ENCODE measurements around the gene CNPY2.
"Not testable (repeated sequence)": the region's sequence is repeated elsewhere in the genome, so short reads cannot be mapped to it uniquely, and the experiment has no call there.

Gene CNPY2

GRCh38 chr12:56315622-56316473 is at the start of gene CNPY2:
CNPY2 (minus strand) TSS chr12:56315988; CDS start chr12:56315217, 771 bp downstream.
- peak; percentile 93 for DNase-seq (ENCODE audit: insufficient read length, low spot score)
- FAIRE-seq = peak; percentile 97

- FAIRE-seq (no peak), DNase-seq (ENCODE audit: insufficient read length, low spot score) (no peak)
These were observed 46.6 kb upstream of the CNPY2 start, which contains the start of gene APOF for GRCh38 chr12:56362130-56363059. APOF (minus strand) TSS chr12:56362857; CDS start chr12:56362745, 112 bp downstream.

- FAIRE-seq = no peak
- DNase-seq (ENCODE audit: insufficient read length, low spot score) = no peak
These were observed 45.8 kb upstream of the CNPY2 start for GRCh38 chr12:56361487-56362129.

DNA sequence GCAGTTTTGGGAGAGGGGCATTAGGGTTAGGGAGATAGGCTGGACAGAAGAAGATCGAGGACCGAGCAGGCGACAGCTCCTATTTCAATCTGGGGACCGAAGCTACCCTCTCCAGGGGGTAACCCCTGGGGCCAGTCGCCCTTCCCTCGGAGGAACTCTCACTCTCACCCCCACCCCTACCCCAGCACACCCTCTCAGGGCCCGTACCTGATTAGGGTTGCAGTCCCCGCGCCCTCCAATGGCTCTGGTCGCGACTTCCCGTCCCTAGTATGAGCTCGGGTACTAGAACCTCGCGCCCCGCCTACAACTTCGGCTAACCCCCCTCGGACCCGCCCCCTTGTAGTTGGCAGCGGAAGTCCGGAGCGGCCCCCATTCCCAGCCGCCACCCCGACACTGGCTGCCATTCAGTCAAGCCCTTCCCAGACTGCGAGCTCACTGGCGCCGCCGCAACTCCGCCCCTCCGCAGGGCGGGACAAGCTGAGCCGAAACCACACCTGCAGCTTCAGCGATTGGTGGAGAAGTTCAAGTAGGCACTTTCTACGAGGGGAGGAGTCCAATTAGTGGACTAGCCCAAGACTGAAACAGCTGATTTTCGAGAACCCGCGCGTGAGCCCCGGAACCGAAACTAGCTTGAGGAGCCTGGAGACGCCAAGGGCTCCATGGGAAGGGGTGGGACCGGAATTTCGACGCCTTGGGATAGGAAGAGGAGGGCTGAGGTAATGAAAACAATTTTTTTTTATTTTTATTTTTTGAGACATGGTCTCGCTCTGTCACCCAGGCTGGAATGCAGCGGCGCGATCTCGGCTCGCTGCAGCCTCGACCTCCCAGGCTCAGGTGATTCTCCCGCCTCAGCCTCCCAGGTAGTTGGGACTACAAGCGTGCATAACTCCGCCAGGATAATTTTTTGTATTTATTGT is 44.3 kb upstream of the CNPY2 start, which contains the start of gene STAT2:
TSS of gene STAT2 (minus strand) at position 257 of the 917 bp plus-strand sequence. CDS start 3,536 bp downstream, outside the sequence.
- FAIRE-seq = peak; percentile 99
- DNase-seq (ENCODE audit: insufficient read length, low spot score) = peak; percentile 77

- FAIRE-seq (peak; percentile 91), DNase-seq (ENCODE audit: insufficient read length, low spot score) (no peak)
These were observed 43.2 kb upstream of the CNPY2 start for GRCh38 chr12:56358836-56359532.

DNA sequence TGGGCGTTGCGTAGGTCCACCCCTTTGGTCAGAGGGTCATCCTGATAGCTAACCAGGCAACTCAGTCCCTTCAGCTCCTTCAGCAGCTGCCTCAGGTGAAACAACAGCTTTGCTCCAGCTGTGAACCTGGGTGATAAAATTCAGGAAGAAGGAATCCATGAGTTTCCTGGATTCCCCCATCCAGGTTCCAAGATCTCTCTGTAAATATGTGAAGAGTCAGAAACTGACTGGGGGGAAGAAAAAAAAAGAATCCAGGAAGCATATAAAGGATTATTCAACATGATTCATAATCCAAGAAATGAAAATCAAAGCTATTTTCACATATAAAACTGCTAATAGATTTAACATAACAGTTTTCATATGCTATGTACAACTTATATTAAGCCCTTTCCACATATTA is 35.5 kb upstream of the CNPY2 start:
- FAIRE-seq (no peak), DNase-seq (ENCODE audit: insufficient read length, low spot score) (no peak)

- no peak for DNase-seq (ENCODE audit: insufficient read length, low spot score)
- no peak for FAIRE-seq
These were observed 34.9 kb upstream of the CNPY2 start for GRCh38 chr12:56350662-56351061.

- FAIRE-seq (no peak), DNase-seq (ENCODE audit: insufficient read length, low spot score) (no peak)
These were observed 33.0 kb upstream of the CNPY2 start for GRCh38 chr12:56348776-56349175.

GRCh38 chr12:56347255-56347654 is 31.5 kb upstream of the CNPY2 start:
- FAIRE-seq; DNase-seq (ENCODE audit: insufficient read length, low spot score): not testable (repeated sequence)

DNA sequence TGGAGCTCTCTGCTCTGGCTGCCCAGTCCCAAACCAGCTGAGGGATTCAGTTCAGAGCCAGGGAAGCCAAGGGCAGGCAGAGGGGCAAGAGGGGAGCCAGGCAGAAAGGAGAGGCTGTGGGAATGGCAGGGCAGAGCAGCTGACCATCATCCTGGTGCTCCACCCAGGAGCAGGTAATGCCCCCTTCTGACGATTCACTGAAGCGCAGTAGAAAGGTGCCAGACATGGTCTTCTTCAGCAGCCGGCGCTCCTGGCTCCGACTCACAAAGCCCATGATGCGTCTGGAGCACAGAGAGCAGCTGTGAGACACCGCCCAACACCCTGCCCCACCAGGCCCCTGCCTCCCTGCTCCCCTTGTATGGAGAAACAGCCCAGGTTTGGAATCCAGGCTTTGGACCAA is 30.9 kb upstream of the CNPY2 start:
- no peak for DNase-seq (ENCODE audit: insufficient read length, low spot score)
- FAIRE-seq = no peak

- DNase-seq (ENCODE audit: insufficient read length, low spot score); FAIRE-seq: not testable (repeated sequence)
These were observed 26.5 kb upstream of the CNPY2 start for GRCh38 chr12:56342290-56342689.

- no peak for DNase-seq (ENCODE audit: insufficient read length, low spot score)
- FAIRE-seq = no peak
These were observed 25.8 kb upstream of the CNPY2 start for GRCh38 chr12:56341616-56342015.

DNA sequence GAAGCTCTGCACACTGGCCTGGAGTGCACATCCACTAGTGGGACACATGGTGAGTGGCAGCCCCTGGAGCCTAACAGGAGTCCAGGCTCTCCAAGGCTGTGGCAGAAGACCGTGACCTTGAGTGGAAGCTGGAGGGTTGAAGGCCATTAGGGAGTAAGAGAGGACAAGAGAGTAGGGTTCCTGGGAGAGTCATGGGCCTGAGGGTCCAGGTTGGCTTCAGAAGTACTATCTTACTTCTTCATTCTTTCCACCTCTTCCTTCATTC is 23.3 kb upstream of the CNPY2 start:
- DNase-seq (ENCODE audit: insufficient read length, low spot score) (no peak), FAIRE-seq (no peak)

DNA sequence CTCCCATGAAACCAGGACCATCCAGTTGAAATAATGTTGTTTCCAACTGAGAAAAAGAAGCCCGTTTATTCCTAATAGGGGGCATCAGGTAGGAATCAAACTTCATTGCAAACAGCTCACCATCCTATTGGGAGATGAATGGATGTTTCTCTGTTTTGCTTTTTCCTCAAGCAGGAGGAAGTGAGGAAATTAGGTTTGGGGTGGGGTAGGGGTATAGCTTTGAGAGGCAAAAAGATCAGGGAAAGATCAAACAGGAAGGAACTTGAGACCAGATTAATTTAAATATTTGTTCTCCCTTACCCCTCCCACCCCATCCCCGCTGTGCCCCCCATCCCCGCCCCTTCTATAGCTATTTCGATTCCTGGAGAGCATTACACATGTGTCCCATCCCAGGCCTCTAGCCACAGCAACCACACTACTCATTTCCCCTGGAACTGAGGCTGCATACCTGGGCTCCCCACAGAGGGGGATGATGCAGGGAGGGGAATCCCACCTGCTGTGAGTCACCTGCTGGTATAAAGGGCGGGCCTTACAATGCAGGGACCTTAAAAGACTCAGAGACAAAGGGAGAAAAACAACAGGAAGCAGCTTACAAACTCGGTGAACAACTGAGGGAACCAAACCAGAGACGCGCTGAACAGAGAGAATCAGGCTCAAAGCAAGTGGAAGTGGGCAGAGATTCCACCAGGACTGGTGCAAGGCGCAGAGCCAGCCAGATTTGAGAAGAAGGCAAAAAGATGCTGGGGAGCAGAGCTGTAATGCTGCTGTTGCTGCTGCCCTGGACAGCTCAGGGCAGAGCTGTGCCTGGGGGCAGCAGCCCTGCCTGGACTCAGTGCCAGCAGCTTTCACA is 22.7 kb upstream of the CNPY2 start, which contains the start of gene IL23A:
TSS of gene IL23A (plus strand) at position 577 of the 850 bp plus-strand sequence. CDS start at position 738, 161 bp downstream.
- FAIRE-seq = peak; percentile 88
- no peak for DNase-seq (ENCODE audit: insufficient read length, low spot score)

DNA sequence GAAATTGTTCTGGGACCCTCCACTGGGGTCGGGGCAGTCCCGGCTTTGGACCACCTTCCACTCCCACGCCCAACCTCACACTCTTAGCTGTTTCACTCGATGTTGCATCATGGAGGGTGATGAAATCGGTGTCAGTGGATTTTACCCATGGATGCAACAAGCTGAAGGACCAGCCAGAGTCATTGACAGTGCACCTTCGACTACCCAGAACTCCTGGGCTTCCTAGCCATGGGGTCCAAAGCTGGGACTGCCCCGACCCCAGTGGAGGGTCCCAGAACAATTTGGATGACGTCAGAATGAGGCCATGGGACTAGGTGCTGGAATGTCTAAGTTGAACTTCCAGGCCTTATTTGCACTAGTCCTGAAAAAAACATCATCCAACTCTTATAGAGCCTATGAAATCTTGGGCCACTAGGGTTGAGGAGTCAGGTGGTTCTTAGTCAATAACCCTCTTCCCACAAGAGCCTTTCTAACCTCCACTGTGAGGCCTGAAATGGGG is 22.0 kb upstream of the CNPY2 start:
- FAIRE-seq (peak; percentile 14), DNase-seq (ENCODE audit: insufficient read length, low spot score) (no peak)

GRCh38 chr12:56336361-56337167 is 20.8 kb upstream of the CNPY2 start:
- FAIRE-seq (peak; percentile 72), DNase-seq (ENCODE audit: insufficient read length, low spot score) (no peak)

DNA sequence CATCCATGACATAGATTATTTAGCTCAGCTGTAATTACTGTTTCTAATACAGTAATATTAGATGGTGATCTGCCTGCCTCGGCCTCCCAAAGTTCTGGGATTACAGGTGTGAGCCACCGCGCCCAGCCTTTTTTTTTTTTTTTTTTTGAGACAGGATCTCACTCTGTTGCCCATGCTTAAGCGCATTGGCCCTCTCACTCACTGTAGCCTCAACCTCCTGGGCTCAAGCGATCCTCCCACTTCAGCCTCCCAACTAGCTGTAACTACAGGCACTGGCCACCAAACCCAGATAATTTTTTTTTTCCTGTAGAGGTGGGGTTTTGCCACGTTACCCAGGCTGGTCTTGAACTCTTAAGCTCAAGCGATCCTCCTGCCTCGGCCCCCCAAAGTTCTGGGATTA is 19.7 kb upstream of the CNPY2 start:
- FAIRE-seq; DNase-seq (ENCODE audit: insufficient read length, low spot score): not testable (repeated sequence)

All from GM19239 (cell line).